ENCODE results near the gene SEC24D. TPM values are rescaled to one million over a fixed set of nuclear protein-coding genes. Genes with fewer than 3 reads are reported as not detected.

Gene SEC24D
- total RNA-seq, 2 experiments from 2014 or later = 36.2 to 41.0 TPM

DNA sequence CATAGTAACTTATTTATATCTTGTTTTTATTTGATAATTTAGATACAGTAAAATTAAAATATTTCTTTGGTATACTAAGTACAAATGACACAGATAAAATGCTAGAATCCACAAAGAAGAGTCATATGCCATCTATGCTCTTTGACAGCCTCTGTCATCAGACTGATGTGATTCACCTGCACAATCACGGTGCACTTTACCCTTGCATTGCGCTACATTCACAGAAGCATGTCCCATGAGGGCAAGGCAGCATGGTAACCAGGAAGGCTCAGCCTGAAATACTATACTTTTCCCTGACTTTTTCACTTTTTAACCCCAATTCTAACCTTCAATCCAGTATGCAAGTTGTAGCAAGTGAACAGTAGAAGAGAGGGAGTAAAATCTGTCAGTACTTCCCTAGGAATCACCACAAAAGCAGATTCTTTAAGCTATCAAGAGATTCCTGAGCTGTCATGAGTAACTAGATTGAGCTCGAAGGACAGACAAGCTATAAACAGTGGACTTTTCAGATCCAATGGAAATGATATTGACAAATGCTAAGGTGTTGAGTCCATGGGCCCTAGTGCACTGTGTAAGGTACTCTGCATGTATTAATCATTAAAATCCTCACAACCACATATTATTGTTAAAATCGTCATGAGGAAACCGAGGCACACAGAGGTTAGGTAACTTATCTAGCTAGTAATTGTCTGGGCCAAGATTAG is 14.2 kb downstream of the SEC24D start:
- POLR2A ChIA-PET = interaction anchor here (0.7 kb wide), 1 partner anchor 14 kb away, joined by 3 read pairs; the partner anchor contains the start of gene SEC24D

DNA sequence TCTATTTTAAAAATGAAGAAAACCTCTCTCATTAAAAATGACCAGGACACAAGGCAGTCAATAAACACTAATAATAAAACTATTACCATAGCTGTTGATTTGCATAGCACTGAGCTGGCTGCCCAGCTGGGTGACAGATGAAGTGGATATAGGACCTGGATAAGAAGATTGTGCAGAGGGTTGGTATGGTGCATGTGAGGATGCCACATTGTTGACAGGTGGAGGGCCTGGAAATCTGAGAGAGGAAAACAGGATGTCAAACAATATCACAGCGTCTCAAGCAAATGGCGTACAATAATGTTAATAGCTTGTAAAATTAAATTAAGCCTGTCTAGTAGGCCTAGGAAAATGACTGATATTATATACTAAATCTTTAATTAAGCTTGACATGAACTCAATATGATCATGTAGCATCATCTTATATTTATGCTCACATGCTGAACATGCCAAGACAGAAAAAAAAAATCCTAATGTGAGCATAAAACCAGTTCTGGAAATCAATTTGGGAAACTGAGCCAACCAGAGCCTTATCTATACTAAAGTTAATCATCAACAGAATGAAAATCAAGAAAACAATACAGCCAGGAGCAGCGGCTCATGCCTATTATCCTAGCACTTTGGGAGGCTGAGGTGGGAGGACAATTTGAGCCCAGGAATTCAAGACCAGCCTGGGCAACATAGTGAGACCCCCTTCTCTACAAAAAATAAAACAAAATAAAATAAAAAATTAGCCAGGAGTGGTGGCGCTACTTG is 18.6 kb downstream of the SEC24D start:
- no peaks in the 10 kb centered on the region for H3K9me3 Mint-ChIP-seq
- H3K27ac Mint-ChIP-seq = no peak overlapping the region
- intact Hi-C loops (cut with micrococcal nuclease) = no loop called here
- no peak for DNase-seq
- no peak overlapping the region for H3K4me3 Mint-ChIP-seq
- H3K4me1 Mint-ChIP-seq (ENCODE audit: low read depth) = peaks cover 7% of the 10 kb centered on the region
- POLR2A ChIA-PET = no interaction called here
- H3K27me3 Mint-ChIP-seq = no peaks in the 10 kb centered on the region
- H3K36me3 Mint-ChIP-seq = peaks cover 38% of the 10 kb centered on the region
- CTCF ChIA-PET = no interaction called here

More for the DNA sequence above, 14.2 kb downstream of the SEC24D start:
- DNase-seq = no peak
- intact Hi-C loops (cut with micrococcal nuclease) = no loop called here
- CTCF ChIA-PET = interaction anchor here (1.5 kb wide), 1 partner anchor 43 kb away, joined by 3 read pairs; no protein-coding TSS in a partner anchor
- Mint-ChIP-seq H3K4me3 (no peak overlapping the region), H3K4me1 (ENCODE audit: low read depth) (peaks cover 23% of the 10 kb centered on the region), H3K36me3 (peaks cover 24% of the 10 kb centered on the region), H3K9me3 (no peaks in the 10 kb centered on the region), H3K27me3 (no peaks in the 10 kb centered on the region), H3K27ac (no peak overlapping the region)

DNA sequence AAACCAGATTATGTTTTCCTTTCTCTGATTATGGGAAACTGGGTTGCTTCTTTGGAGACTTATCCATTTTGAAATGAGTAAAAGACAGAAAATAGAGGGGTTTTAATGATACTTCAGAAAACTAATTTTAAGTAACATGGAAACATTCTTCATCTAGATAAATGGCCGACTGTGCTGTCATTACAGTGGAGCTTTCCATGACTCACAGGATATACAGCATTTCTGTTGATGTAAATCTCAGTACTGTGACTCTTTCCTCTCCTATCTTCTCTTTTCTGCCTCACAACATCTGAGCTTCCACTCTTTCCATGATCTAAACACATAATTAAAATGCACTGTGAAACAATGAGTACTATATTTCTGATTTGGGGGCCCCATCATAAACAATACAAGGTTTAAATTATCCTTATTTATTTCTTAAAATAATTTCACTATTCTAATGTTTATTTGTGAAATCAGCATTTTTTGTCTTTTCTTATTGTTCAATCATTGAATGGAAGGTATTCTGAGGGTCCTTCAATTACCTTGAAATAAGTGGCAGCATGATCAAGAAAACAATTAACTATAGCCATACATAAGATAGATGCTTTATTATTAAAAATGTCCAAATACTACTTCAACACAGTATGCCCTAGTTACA is 19.3 kb downstream of the SEC24D start:
- H3K9me3 Mint-ChIP-seq = no peaks in the 10 kb centered on the region
- ChIA-PET CTCF (no interaction called here), POLR2A (no interaction called here)
- no peak overlapping the region for H3K4me3 Mint-ChIP-seq
- intact Hi-C loops (cut with micrococcal nuclease) = no loop called here
- H3K36me3 Mint-ChIP-seq = peaks cover 38% of the 10 kb centered on the region
- H3K27ac Mint-ChIP-seq = no peak overlapping the region
- DNase-seq = no peak
- no peaks in the 10 kb centered on the region for H3K27me3 Mint-ChIP-seq
- peaks cover 6% of the 10 kb centered on the region for H3K4me1 Mint-ChIP-seq (ENCODE audit: low read depth)

DNA sequence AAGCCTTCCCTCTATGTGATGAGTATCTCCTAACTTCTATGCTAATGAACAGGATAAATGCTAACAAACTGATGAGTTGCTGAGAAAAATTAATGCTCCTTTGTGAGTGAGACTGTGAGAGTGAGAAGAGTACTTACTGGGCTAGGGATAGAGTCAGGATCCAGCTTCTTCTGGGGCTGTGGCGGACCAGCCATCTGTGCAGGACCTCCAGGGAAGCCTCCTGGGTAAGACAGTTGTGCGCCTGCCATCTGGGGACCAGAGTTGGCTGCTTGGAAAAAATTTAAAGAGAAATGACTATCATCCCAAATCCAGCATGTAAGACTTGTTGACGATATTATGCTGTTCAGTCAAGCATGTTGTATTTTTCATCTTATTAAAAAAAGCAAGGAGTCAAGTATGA is 21.0 kb downstream of the SEC24D start:
- CTCF ChIA-PET = no interaction called here
- intact Hi-C loops (cut with micrococcal nuclease) = no loop called here
- Mint-ChIP-seq H3K36me3 (peaks cover 47% of the 10 kb centered on the region), H3K27me3 (no peaks in the 10 kb centered on the region), H3K27ac (no peak overlapping the region), H3K9me3 (no peaks in the 10 kb centered on the region), H3K4me3 (no peak overlapping the region), H3K4me1 (ENCODE audit: low read depth) (peaks cover 5% of the 10 kb centered on the region)
- POLR2A ChIA-PET = no interaction called here
- no peak for DNase-seq

DNA sequence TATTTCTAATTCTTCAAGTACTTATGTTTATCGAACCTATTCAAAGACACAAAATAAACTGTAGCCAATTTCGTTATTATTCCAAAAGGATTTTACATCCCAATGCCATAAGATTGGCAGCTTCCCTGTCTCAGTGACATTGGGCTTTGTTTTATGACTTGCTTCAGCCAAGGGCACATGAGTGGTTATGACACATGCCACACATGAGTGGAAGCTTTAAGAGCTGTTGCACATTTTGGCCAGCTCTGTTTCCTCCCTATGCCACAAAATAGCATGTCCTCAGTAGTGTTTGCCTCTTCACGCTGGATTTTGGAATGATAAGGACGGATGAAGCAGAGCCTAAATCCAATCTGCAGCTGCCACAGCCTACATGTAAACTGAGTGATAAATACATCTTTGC is 21.9 kb downstream of the SEC24D start:
- DNase-seq = no peak
- H3K27ac Mint-ChIP-seq = no peak overlapping the region
- no peaks in the 10 kb centered on the region for H3K9me3 Mint-ChIP-seq
- ChIA-PET POLR2A (no interaction called here), CTCF (no interaction called here)
- intact Hi-C loops (cut with micrococcal nuclease) = no loop called here
- peaks cover 51% of the 10 kb centered on the region for H3K36me3 Mint-ChIP-seq
- H3K4me1 Mint-ChIP-seq (ENCODE audit: low read depth) = peaks cover 5% of the 10 kb centered on the region
- H3K27me3 Mint-ChIP-seq = no peaks in the 10 kb centered on the region
- H3K4me3 Mint-ChIP-seq = no peak overlapping the region

DNA sequence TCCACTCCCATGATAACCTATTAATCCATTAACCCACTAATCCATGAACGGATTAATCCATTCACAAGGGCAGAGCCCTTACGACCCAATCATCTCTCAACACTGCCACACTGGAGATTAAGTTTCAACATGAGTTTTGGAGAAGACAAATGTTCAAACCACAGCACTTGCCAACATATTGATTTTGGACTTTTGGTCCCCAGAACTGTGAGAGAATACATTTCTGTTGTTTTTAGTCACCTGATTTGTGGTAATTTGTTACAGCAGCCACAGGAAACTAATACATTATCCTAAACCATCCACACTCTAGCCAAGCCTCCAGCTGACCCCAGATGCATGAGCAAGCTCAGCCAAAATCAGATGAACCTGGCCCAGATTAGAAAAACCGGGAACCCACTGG is 22.4 kb downstream of the SEC24D start:
- POLR2A ChIA-PET = no interaction called here
- Mint-ChIP-seq H3K36me3 (peaks cover 53% of the 10 kb centered on the region), H3K27me3 (no peaks in the 10 kb centered on the region)

DNA sequence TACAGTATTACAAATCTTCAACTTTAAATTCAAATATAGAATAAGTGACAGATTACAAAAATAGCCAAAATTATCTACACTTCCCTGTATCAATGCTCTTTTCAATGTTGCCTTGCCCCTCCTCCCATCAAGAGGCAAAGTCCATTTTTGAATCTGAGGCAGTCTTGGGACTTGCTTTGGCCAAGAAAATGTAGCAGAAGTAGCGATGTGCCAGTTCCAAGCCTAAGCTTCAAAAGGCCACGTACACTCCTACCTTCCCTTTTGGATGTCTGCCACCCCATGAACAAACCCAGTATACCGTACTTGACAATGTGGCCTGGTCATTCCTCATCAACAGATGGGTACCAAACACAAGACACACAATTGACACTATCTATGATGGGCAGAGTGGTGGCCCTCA is 24.1 kb downstream of the SEC24D start:
- Mint-ChIP-seq H3K9me3 (no peaks in the 10 kb centered on the region), H3K36me3 (peaks cover 56% of the 10 kb centered on the region), H3K27me3 (no peaks in the 10 kb centered on the region), H3K4me1 (ENCODE audit: low read depth) (peaks cover 5% of the 10 kb centered on the region), H3K27ac (no peak overlapping the region), H3K4me3 (no peak overlapping the region)
- ChIA-PET POLR2A (no interaction called here), CTCF (no interaction called here)
- no peak for DNase-seq
- intact Hi-C loops (cut with micrococcal nuclease) = no loop called here

More for the DNA sequence above, 22.4 kb downstream of the SEC24D start:
- no peaks in the 10 kb centered on the region for H3K9me3 Mint-ChIP-seq
- intact Hi-C loops (cut with micrococcal nuclease) = no loop called here
- no peak overlapping the region for H3K27ac Mint-ChIP-seq
- DNase-seq = no peak
- H3K4me3 Mint-ChIP-seq = no peak overlapping the region
- CTCF ChIA-PET = no interaction called here
- peaks cover 5% of the 10 kb centered on the region for H3K4me1 Mint-ChIP-seq (ENCODE audit: low read depth)

DNA sequence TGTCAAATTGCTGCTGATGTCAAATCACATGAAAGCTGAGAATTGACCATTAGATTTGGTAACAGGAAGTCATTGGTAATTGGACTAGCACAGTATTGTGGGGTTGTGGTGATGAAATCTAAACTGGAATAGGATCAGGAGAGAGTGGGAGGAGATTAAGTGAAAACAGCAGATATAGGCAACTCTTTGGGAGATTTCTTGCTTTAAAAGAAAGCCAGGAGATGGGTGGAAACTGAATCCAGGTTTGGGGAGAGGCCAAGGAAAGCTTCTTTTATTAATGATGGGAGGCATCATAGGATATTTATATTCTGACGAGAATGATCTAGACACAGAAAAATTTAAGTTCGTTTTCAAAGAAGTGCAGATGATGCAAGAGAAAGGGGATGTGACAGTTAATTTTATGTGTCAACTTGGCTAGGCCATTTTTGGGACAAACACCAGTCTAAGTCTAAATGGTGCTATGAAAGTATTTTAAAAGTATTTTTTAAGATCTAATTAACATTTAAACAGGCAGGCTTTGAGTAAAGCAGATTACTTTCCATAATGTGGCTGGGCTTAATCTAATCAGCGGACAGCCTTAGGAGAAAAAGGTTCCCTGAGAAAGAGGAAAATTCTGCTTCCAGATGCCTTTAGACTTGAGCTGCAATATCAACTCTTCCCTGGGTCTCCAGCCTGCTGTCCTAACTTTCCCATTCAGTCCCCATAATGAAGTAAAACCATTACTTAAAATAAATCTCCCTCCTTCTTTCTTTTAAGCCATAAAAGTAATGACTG is 24.7 kb downstream of the SEC24D start:
- Mint-ChIP-seq H3K9me3 (no peaks in the 10 kb centered on the region), H3K36me3 (peaks cover 55% of the 10 kb centered on the region), H3K27me3 (no peaks in the 10 kb centered on the region), H3K4me1 (ENCODE audit: low read depth) (no peaks in the 10 kb centered on the region), H3K4me3 (no peak overlapping the region), H3K27ac (no peak overlapping the region)
- POLR2A ChIA-PET = no interaction called here
- no peak for DNase-seq
- CTCF ChIA-PET = no interaction called here
- intact Hi-C loops (cut with micrococcal nuclease) = no loop called here

DNA sequence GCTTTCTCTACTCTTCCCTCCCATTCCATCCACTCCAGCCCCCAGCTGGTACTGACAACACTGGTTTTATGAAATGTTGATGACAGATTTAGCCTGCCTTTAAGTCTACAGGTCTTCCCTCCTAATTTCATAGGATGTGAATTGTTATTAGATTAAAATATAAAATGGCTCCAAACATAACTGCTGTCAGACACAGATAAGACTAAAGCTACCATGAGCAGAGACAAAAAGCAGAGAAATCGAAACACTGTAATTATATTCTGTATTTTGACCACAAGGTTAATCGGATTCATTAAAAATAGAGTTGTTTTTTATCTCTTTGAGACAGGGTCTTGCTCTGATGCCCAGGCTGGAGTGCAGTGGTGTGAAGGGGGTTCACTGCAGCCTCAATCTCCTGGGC is 28.3 kb downstream of the SEC24D start:
- CTCF ChIA-PET = no interaction called here
- intact Hi-C loops (cut with micrococcal nuclease) = no loop called here
- Mint-ChIP-seq H3K9me3 (no peaks in the 10 kb centered on the region), H3K4me1 (ENCODE audit: low read depth) (no peaks in the 10 kb centered on the region), H3K36me3 (peaks cover 52% of the 10 kb centered on the region), H3K27me3 (no peaks in the 10 kb centered on the region), H3K4me3 (no peak overlapping the region), H3K27ac (no peak overlapping the region)
- no peak for DNase-seq
- POLR2A ChIA-PET = no interaction called here

DNA sequence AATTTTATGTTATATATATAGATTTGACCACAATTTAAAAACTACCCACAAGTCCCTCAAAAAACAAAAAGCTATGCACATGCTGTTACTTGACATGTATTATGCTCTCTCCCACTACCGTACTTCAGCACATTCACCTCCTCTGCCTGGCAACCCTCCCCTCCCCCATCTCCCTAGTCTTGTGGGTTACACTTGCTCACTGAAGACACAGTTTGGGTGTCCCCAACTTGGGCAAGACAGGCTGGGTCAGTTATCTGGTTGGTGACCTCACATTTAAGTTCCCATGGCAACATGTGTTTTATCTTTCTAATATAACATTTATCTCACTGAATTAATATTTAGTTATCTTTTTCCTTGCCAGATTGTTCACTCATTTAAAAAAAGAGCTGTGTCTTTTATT is 32.7 kb downstream of the SEC24D start:
- no peak overlapping the region for H3K27ac Mint-ChIP-seq
- H3K9me3 Mint-ChIP-seq = no peaks in the 10 kb centered on the region
- no peaks in the 10 kb centered on the region for H3K27me3 Mint-ChIP-seq
- intact Hi-C loops (cut with micrococcal nuclease) = no loop called here
- H3K36me3 Mint-ChIP-seq = peaks cover 46% of the 10 kb centered on the region
- POLR2A ChIA-PET = no interaction called here
- CTCF ChIA-PET = interaction anchor here (0.6 to 1.3 kb wide), 2 partner anchors 24 to 62 kb away, joined by 4 to 6 read pairs; no protein-coding TSS in a partner anchor
- H3K4me3 Mint-ChIP-seq = no peak overlapping the region
- no peaks in the 10 kb centered on the region for H3K4me1 Mint-ChIP-seq (ENCODE audit: low read depth)
- DNase-seq = no peak

DNA sequence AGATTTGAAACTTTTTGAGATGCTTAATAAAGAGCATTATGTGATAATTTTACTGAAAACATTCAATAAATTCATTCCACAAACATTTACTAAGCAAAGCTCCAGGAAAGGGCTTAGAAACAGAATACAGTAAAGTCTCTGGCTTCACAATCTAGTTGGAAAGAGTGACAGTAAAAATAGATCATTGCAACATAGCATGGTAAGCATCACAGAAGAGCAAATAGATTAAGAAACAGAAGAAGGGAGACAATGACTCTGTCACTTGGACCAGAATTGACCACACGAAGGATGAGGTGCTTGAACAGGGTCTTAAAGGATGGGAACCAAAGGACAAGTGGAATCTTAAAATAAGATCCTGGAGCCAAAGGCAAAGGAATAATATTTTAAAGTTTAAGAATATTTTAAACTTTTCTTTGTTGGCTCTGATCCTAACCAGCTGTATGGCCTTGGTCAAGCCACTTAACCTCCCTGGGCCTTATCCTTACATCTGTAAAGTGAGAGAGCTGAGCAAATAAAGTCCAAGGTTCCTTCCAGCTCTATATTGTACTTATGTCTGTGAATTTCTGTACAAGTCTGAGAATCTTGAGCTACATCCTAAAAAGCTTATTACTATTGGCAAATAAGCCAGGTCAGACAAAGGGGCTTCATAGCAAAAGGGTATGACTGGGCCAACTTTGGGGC is 33.9 kb downstream of the SEC24D start:
- DNase-seq = no peak
- ChIA-PET CTCF (interaction anchor here (0.8 kb wide), 1 partner anchor 29 kb away, joined by 3 read pairs; no protein-coding TSS in a partner anchor), POLR2A (no interaction called here)
- H3K4me3 Mint-ChIP-seq = no peak overlapping the region
- H3K27ac Mint-ChIP-seq = no peak overlapping the region
- H3K36me3 Mint-ChIP-seq = peaks cover 47% of the 10 kb centered on the region
- intact Hi-C loops (cut with micrococcal nuclease) = no loop called here
- H3K27me3 Mint-ChIP-seq = no peaks in the 10 kb centered on the region
- H3K4me1 Mint-ChIP-seq (ENCODE audit: low read depth) = no peaks in the 10 kb centered on the region
- H3K9me3 Mint-ChIP-seq = no peaks in the 10 kb centered on the region
